NCI-H526 treated with DMSO at 0.1 percent for 48 hours (cell line): ENCODE data around the gene ASTN1.

Experiments used
- DNase-seq: peaks from one replicate; lab custom pipeline; 2025; lab: John Stamatoyannopoulos, UW

The ASTN1 gene

GRCh38 chr1:177035586-177035985 lies 128.9 kb downstream of the ASTN1 start:
- DNase-seq, result no peak

DNA sequence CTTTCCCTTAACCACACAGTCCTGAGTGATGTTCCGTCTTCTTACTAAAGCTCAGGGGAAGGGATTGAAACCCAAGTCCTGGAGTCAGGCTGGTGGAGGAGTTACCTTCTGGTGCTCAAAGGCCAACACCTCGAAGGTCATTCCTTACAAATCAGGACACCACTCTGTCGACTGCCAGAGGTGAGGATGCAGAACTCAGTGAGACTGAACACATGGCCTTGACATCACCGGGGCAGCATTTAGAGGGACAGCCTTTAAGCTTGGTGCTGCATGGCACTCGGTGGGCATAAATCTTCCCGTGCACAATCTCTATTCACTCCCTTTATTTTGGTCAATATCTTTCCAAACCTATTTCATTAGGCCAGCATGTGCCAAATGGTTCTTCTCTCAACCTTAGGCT lies 130.9 kb downstream of the ASTN1 start:
- DNase-seq, result no peak

- no peak for DNase-seq
Observed at GRCh38 chr1:177032434-177032833, 132.1 kb downstream of the ASTN1 start.

DNA sequence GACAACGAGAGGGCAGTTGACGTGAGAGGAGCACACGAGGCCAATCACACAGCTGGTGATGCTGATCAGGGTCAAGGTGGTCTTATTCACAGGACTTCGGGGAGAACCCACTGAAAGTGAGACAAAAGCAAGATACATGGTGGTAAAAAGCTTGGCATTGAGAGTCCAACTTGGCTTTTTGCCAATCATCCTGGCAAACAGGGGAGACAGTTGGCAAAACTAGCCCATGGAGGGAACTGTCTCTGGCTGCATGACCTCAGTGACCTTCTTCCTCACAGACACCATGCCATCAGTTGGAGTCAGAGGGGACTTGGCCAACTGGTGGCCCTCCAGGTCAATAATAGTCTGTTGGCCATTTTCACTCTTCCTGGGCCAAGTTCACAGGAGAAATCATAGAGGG lies 139.9 kb downstream of the ASTN1 start:
- DNase-seq, result no peak

DNA sequence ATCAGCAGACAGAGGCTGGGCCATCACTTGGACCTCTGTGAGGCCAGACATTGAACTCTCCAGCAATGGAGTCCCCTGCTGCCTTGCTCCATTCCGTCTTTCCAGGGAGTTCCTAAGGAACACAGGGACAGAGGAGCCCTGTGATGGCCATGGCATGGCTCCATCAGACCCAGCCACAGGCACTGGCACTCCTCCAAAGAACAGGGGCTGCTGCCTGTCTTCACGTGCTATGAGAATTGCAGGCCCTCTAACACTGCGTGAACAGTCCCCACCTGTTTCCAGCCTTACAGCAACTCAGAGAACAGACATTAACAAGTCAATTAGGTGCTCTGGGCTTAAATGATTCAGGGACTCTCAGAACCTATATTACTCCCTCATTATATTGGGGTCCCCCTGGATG lies 140.8 kb downstream of the ASTN1 start:
- no peak for DNase-seq

DNA sequence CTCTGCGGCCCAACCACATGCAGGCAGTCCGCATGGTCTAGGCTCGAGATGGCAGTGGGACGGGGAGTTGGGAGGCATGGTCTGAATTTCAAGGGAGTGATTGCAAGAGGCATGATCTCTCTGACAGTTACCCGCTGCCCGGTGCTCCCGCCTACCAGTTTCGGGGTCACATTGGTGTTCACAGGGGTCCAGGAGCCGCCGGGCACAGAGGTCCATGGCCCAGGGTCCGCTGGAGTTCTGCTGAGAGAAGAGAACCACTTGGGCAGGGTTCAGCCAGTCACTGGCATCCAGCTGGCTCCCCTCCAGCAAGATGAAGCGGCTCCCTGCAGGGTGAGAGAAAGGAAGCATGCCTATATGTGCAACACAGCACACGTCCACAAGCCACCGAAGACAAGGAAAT lies 141.3 kb downstream of the ASTN1 start:
- DNase-seq, result no peak

- DNase-seq, result no peak
Observed at GRCh38 chr1:177021687-177022086, 142.8 kb downstream of the ASTN1 start.

DNA sequence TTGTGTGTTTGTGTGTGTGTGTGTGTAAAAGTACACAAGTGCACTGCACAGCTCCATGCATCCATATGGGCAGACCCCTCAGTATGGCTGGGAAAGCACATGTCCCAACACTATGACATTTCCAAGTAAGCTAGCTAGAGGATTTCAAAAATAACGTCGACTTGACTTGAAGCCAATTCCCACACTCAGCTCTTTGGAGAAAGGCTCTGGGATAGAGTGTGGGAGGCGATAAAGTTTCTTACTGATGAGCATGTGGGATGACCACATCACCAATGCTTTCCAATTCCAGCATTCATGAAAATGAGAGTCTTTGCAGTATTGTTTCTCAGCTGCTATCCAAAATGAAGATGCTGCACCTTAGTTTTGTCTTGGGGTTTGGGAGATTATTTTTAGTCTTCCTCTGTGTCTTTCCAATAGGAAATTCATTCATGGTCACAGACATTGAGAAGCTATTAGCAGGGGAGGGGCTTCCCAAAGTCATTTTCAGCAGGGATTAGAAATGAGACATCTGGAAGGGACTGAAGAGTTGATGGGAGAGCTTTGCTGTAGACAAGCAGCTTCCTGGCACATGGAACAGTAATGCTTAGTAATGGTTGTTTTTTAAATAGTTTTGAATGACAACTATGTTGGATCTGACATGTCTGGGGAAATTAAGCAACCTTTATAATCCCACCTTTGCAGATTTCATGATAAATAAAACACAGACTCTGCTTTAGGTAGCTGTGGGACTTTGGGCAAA lies 143.5 kb downstream of the ASTN1 start:
- DNase-seq, result no peak

DNA sequence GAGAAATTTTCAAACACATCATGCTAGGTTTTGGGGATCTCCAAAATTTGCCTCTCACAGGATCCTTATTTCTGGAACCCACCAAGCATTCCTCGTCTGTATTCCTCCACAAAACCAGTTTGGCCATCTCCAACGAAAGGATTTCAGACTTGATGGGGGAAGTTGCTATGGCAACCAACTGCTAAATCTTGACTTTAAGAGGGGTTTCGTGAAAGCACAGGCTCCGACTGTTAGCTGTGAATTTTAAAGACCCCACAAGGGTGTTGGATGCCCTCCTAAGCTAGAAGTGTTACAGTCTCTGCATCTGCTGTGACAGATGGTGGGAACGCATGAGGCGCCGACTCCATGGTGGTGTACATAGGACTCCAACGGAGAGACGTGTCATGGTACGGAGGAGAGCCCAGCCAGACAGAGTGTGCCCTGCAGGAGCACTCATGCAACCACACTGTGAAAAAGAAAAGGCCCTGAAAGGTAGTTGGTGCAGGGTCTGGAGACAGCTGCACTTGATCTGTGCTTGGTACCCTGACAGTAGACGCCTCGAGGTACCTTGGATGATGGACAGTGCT lies 147.1 kb downstream of the ASTN1 start:
- DNase-seq, result no peak

DNA sequence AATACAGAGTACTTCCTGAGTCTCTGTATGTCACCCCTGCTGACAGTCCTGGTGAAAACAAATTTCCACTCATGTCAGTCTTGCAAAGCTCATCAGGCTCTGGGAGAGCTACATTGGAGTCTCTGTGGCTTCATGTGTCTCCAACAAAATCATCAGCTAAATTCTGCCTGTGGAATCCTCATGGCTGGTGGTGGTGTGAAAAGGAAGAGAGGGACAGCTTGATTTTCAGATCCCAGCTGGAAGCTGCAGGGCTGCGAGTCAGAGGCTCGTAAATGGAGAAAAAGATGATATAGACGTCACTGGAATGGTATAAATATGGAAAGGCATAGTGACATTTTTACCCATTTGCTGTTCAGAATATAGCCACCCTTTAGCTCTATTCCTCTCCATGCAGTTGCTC lies 150.2 kb downstream of the ASTN1 start:
- DNase-seq, result no peak

- no peak for DNase-seq
Observed at GRCh38 chr1:177012342-177012925, 152.1 kb downstream of the ASTN1 start.

GRCh38 chr1:177011508-177011907 lies 153.0 kb downstream of the ASTN1 start:
- no peak for DNase-seq

DNA sequence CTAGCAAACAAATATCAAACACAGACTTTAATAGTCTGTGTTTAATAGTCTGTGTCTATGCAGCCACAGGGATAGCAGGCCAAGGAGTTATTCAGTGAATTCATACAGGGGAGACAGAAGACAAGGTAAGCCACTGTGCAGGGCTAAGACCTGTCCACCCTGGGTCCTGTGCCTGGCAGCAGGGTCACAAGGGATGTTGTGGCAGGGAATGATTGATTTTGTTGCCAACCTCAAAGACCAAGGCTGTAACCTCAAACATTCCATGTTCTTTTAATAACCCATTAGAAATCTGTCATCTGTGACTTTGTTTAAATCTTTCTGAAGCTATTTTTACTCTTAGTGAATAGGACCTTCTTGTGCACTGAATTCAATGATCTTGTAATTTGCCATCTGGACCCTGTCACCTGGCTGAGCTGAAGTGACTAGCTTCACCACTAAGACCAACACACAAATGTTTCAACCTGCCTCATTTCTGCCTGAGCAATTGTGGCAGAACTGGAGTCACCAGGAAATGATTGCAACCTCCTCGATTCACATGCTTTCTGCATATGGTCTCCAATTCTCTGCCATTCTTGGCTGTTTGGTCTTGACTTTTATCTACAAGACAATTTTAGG lies 154.2 kb downstream of the ASTN1 start:
- no peak for DNase-seq

DNA sequence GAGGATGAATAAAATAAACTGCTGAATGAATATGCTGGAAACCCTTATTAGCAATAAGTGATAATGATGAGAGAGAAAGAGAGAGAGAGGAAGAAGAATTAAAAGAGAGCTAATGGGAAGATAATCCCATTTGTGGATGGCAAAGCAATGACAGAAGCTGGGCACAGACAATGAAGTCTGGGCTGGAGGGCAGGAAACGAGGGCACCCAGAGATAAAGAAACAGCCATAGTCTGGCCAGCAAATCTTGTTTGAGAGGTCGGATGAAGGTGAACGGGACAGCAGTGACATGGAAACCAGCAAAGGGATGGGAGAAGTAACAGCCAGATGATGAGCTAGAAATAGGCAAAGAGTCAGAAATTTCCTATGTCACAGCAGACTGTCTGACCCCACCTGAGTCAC lies 155.9 kb downstream of the ASTN1 start:
- DNase-seq, result no peak

GRCh38 chr1:177007437-177008161 lies 156.9 kb downstream of the ASTN1 start:
- no peak for DNase-seq

- DNase-seq, result no peak
Observed at GRCh38 chr1:177002891-177003290, 161.6 kb downstream of the ASTN1 start.

- DNase-seq, result no peak
Observed at GRCh38 chr1:177001556-177001955, 163.0 kb downstream of the ASTN1 start.

- no peak for DNase-seq
Observed at GRCh38 chr1:176998183-176998795, 166.2 kb downstream of the ASTN1 start.

GRCh38 chr1:176996456-176997090 lies 167.9 kb downstream of the ASTN1 start:
- DNase-seq, result no peak

DNA sequence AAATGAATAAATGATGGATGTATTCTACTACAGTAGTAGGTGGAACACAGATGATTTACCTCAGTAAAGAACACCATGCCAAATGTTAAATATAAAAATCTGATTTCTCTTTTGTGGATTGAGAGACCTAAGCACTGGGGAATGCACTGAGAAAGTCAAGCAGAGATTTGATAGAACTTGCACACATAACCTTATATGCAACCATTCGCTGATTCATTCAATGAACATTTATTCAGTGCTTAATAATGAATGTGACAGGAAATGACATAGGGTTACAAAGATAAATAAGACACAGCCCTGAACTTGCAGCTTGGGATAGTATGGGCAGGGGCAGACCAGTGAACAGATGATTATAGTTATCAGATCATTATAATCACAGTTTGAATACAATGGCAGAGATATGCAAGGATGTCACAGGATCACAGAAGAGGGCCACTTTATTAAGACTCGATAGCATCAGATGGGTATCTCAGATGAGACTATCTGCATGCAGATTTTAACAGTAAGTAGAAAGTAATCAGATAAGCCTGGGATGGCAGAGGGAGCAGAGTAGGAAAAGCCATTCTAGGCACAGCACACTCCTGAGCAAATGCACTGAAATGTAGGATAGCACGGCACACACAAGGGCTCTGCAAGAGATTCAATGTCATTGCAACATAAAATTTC lies 169.4 kb downstream of the ASTN1 start:
- DNase-seq, result no peak

- no peak for DNase-seq
Observed at GRCh38 chr1:176993587-176993986, 170.9 kb downstream of the ASTN1 start.
